HEK293 (cell line): ENCODE measurements around the gene PLAAT2.

Experiments used
- CTCF ChIA-PET: fragments of 350-600 bp; formaldehyde crosslinking; extraction: SDS; loops from one replicate; lab custom pipeline; 2021; ENCODE audit warnings: antibody characterized with exemption; lab: Yijun Ruan, JAX
- POLR2A ChIA-PET: fragments of 300-600 bp; formaldehyde crosslinking; extraction: SDS; loops from one replicate; lab custom pipeline; 2020; ENCODE audit warnings: antibody characterized with exemption, inconsistent platforms; lab: Yijun Ruan, JAX
- H3K27ac ChIP-seq: fragments of 200-500 bp; sonication (Bioruptor generic); 2 replicates; pipeline ENCODE4 v1.5.1; 2014; ENCODE audit warnings: low read depth, low read length, control low read depth, inconsistent platforms; ENCODE audit errors: extremely low read depth
- H3K36me3 ChIP-seq, 2 experiments: fragments of 200-500 bp in 1 of 2; sonication (Bioruptor generic) in 1 of 2; 1 replicate in 1 of 2; 2 replicates in 1 of 2; pipeline ENCODE4 v1.5.1; 2014 to 2017; ENCODE audit warnings: inconsistent platforms in 2 of 2, low read length in 2 of 2; ENCODE audit not compliant: control insufficient read depth in 2 of 2, insufficient read depth in 1 of 2
- H3K4me1 ChIP-seq: fragments of 200-500 bp; sonication (Bioruptor generic); 2 replicates; pipeline ENCODE4 v1.5.1; 2014; ENCODE audit warnings: mild to moderate bottlenecking, low read length, inconsistent platforms; ENCODE audit not compliant: control insufficient read depth, insufficient read depth
- H3K4me3 ChIP-seq: 2 replicates; pipeline ENCODE4 v1.5.1; 2011; ENCODE audit warnings: low read depth, mild to moderate bottlenecking, control low read depth, low read length, moderate library complexity
- H3K9me3 ChIP-seq: fragments of 200-500 bp; sonication (Bioruptor generic); 2 replicates; pipeline ENCODE4 v1.5.1; 2014; ENCODE audit warnings: low read depth, low read length, inconsistent platforms; ENCODE audit not compliant: control insufficient read depth, insufficient read depth
- AEBP2 ChIP-seq: fragments of 450-650 bp; formaldehyde crosslinking; IDR thresholded peaks from 2 replicates; pipeline ENCODE4 v1.5.1; 2016; ENCODE audit warnings: missing biosample characterization, missing genetic modification characterization, borderline replicate concordance
- KLF10 ChIP-seq: fragments of 450-650 bp; IDR thresholded peaks from 2 replicates; pipeline ENCODE4 v1.5.1; 2018; ENCODE audit warnings: missing biosample characterization, mild to moderate bottlenecking, missing genetic modification characterization
- SCRT1 ChIP-seq: fragments of 450-650 bp; formaldehyde crosslinking; IDR thresholded peaks from 2 replicates; pipeline ENCODE4 v1.5.1; 2016; ENCODE audit warnings: missing biosample characterization, missing genetic modification characterization, borderline replicate concordance
- ZBTB20 ChIP-seq: fragments of 450-650 bp; formaldehyde crosslinking; IDR thresholded peaks from 2 replicates; pipeline ENCODE4 v1.5.1; 2016; ENCODE audit warnings: missing biosample characterization, missing genetic modification characterization
- ZBTB6 ChIP-seq: fragments of 450-650 bp; formaldehyde crosslinking; IDR thresholded peaks from 2 replicates; pipeline ENCODE4 v1.5.1; 2017; ENCODE audit warnings: missing biosample characterization, missing genetic modification characterization
- ZFP37 ChIP-seq: fragments of 450-650 bp; formaldehyde crosslinking; IDR thresholded peaks from 2 replicates; pipeline ENCODE4 v1.5.1; 2016; ENCODE audit warnings: missing biosample characterization, missing genetic modification characterization
- ZFP41 ChIP-seq: fragments of 450-650 bp; formaldehyde crosslinking; IDR thresholded peaks from 2 replicates; pipeline ENCODE4 v1.5.1; 2016; ENCODE audit warnings: missing biosample characterization, missing genetic modification characterization, borderline replicate concordance
- ZNF138 ChIP-seq: fragments of 450-650 bp; formaldehyde crosslinking; IDR thresholded peaks from 2 replicates; pipeline ENCODE4 v1.5.1; 2016; ENCODE audit warnings: missing biosample characterization, missing genetic modification characterization, borderline replicate concordance
- ZNF19 ChIP-seq: fragments of 450-650 bp; formaldehyde crosslinking; IDR thresholded peaks from 2 replicates; pipeline ENCODE4; 2016; ENCODE audit warnings: missing biosample characterization, missing genetic modification characterization, low read depth
- ZNF202 ChIP-seq: fragments of 450-650 bp; formaldehyde crosslinking; IDR thresholded peaks from 2 replicates; pipeline ENCODE4 v1.5.1; 2016; ENCODE audit warnings: missing biosample characterization, missing genetic modification characterization, borderline replicate concordance
- ZNF221 ChIP-seq: fragments of 450-650 bp; formaldehyde crosslinking; IDR thresholded peaks from 2 replicates; pipeline ENCODE4 v1.5.1; 2017; ENCODE audit warnings: missing biosample characterization, missing genetic modification characterization, borderline replicate concordance
- ZNF341 ChIP-seq: fragments of 450-650 bp; formaldehyde crosslinking; IDR thresholded peaks from 2 replicates; pipeline ENCODE4; 2016; ENCODE audit warnings: low read depth, missing biosample characterization, missing genetic modification characterization
- ZNF404 ChIP-seq: fragments of 450-650 bp; formaldehyde crosslinking; IDR thresholded peaks from 2 replicates; pipeline ENCODE4 v1.5.1; 2017; ENCODE audit warnings: missing biosample characterization, missing genetic modification characterization
- ZNF426 ChIP-seq: fragments of 450-650 bp; formaldehyde crosslinking; IDR thresholded peaks from 2 replicates; pipeline ENCODE4 v1.5.1; 2017; ENCODE audit warnings: missing biosample characterization, missing genetic modification characterization, mild to moderate bottlenecking, inconsistent platforms, moderate library complexity
- ZNF473 ChIP-seq: fragments of 450-650 bp; formaldehyde crosslinking; IDR thresholded peaks from 2 replicates; pipeline ENCODE4 v1.5.1; 2017; ENCODE audit warnings: missing biosample characterization, missing genetic modification characterization
- ZNF501 ChIP-seq: fragments of 450-650 bp; formaldehyde crosslinking; IDR thresholded peaks from 2 replicates; pipeline ENCODE4 v1.5.1; 2016; ENCODE audit warnings: missing biosample characterization, missing genetic modification characterization
- ZNF510 ChIP-seq: fragments of 450-650 bp; formaldehyde crosslinking; IDR thresholded peaks from 2 replicates; pipeline ENCODE4 v1.5.1; 2018; ENCODE audit warnings: mild to moderate bottlenecking, missing genetic modification characterization, missing biosample characterization; ENCODE audit not compliant: insufficient replicate concordance
- ZNF623 ChIP-seq: fragments of 450-650 bp; formaldehyde crosslinking; IDR thresholded peaks from 2 replicates; pipeline ENCODE4 v1.5.1; 2016; ENCODE audit warnings: missing biosample characterization, missing genetic modification characterization
- ZNF707 ChIP-seq: fragments of 450-650 bp; formaldehyde crosslinking; IDR thresholded peaks from 2 replicates; pipeline ENCODE4 v1.5.1; 2016; ENCODE audit warnings: missing biosample characterization, missing genetic modification characterization
- ZNF747 ChIP-seq: fragments of 450-650 bp; formaldehyde crosslinking; IDR thresholded peaks from 2 replicates; pipeline ENCODE4 v1.5.1; 2016; ENCODE audit warnings: missing biosample characterization, missing genetic modification characterization
- ZNF837 ChIP-seq: fragments of 450-650 bp; formaldehyde crosslinking; IDR thresholded peaks from 2 replicates; pipeline ENCODE4 v1.5.1; 2016; ENCODE audit warnings: missing biosample characterization, missing genetic modification characterization
- TF ChIP-seq, protein P1 (sequence below): fragments of 450-650 bp; formaldehyde crosslinking; IDR thresholded peaks from 2 replicates; pipeline ENCODE4 v1.5.1; 2016; ENCODE audit warnings: missing biosample characterization, missing genetic modification characterization

Gene PLAAT2

DNA sequence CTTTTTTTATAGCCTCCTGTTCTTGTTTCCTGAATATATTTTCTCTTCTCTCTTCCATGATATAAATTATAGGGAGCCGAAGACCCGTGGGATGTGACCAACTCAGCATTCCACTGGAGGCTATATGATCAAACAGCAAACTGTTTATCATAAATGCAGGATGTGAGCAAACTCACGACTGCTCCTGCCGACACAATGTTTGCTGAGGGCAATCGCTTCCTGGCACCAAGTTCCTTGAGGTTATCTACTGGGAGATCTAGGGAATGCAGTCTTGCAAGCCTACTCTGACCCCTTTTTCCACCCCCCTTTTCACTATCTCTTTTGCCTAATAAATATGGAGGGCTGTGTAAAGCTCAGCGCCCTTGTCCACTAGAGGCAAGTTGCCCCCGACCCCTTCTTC is 40.0 kb downstream of the PLAAT2 start:
- H3K4me1 ChIP-seq, result no peaks in the 10 kb centered on the region
- no peak overlapping the region for H3K4me3 ChIP-seq
- CTCF ChIA-PET, result no interaction called here
- POLR2A ChIA-PET, result interaction anchor here (0.6 kb wide), 1 partner anchor 450 kb away, joined by 3 read pairs; no protein-coding TSS in a partner anchor
- no peak overlapping the region for H3K27ac ChIP-seq
- H3K9me3 ChIP-seq, result no peaks in the 10 kb centered on the region
- H3K36me3 ChIP-seq, result no peaks in the 10 kb centered on the region
- TF ChIP-seq ZNF202 (tag by site-specific recombination) (no peak), ZBTB20 (no peak), ZNF501 (tag by site-specific recombination) (no peak), ZFP41 (no peak), ZFP37 (tag by site-specific recombination) (no peak), SCRT1 (tag by site-specific recombination) (no peak), ZNF837 (tag by site-specific recombination) (no peak), ZNF707 (tag by site-specific recombination) (no peak), ZNF404 (no peak), AEBP2 (no peak), ZNF747 (tag by site-specific recombination) (no peak), ZNF623 (tag by site-specific recombination) (no peak), ZNF426 (tag by site-specific recombination) (no peak)
- TF ChIP-seq, all 188 proteins: peak for 0

- no peaks in the 10 kb centered on the region for H3K4me1 ChIP-seq
- POLR2A ChIA-PET, result interaction anchor here (0.6 kb wide), 1 partner anchor 822 kb away, joined by 4 read pairs; no protein-coding TSS in a partner anchor
- no peaks in the 10 kb centered on the region for H3K9me3 ChIP-seq
- H3K4me3 ChIP-seq, result no peak overlapping the region
- TF ChIP-seq ZNF221 (no peak), ZNF510 (no peak), ZNF473 (tag by site-specific recombination) (no peak), ZNF138 (tag by site-specific recombination) (no peak), ZNF19 (tag by site-specific recombination) (no peak), ZNF501 (tag by site-specific recombination) (no peak), KLF10 (no peak), ZNF341 (tag by site-specific recombination) (no peak), ZBTB6 (tag by site-specific recombination) (no peak)
- TF ChIP-seq, protein P1, sequence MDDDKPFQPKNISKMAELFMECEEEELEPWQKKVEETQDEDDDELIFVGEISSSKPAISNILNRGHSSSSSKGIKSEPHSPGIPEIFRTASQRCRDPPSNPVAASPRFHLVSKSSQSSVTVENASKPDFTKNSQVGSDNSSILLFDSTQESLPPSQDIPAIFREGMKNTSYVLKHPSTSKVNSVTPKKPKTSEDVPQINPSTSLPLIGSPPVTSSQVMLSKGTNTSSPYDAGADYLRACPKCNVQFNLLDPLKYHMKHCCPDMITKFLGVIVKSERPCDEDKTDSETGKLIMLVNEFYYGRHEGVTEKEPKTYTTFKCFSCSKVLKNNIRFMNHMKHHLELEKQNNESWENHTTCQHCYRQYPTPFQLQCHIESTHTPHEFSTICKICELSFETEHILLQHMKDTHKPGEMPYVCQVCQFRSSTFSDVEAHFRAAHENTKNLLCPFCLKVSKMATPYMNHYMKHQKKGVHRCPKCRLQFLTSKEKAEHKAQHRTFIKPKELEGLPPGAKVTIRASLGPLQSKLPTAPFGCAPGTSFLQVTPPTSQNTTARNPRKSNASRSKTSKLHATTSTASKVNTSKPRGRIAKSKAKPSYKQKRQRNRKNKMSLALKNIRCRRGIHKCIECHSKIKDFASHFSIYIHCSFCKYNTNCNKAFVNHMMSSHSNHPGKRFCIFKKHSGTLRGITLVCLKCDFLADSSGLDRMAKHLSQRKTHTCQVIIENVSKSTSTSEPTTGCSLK (tag by site-specific recombination), result no peak
- TF ChIP-seq, all 188 proteins: peak for 0
- Histone ChIP-seq H3K36me3 (no peaks in the 10 kb centered on the region), H3K27ac (no peak overlapping the region)
- CTCF ChIA-PET, result no interaction called here
These were observed 41.3 kb downstream of the PLAAT2 start for GRCh38 chr11:63521896-63522295.
